ENCODE data around the gene EPB41L4A.

Gene EPB41L4A

GRCh38 chr5:112154940-112155686, 264.0 kb downstream of the EPB41L4A start:
- Histone ChIP-seq H3K27me3 (ENCODE audit: control insufficient read depth, insufficient read depth, low read length, poor library complexity, severe bottlenecking) (no peaks in the 10 kb centered on the region), H3K4me1 (ENCODE audit: control insufficient read depth, insufficient read depth, low read length) (no peaks in the 10 kb centered on the region), H3K9me3 (ENCODE audit: control insufficient read depth, low read length) (no peaks in the 10 kb centered on the region), H3K4me3 (ENCODE audit: insufficient read depth, low read depth, low read length) (no peak overlapping the region), H3K27ac (ENCODE audit: insufficient read depth, low read depth, low read length, poor library complexity, severe bottlenecking) (no peak overlapping the region), H3K36me3 (ENCODE audit: control insufficient read depth, insufficient read depth, low read length) (no peaks in the 10 kb centered on the region)

DNA sequence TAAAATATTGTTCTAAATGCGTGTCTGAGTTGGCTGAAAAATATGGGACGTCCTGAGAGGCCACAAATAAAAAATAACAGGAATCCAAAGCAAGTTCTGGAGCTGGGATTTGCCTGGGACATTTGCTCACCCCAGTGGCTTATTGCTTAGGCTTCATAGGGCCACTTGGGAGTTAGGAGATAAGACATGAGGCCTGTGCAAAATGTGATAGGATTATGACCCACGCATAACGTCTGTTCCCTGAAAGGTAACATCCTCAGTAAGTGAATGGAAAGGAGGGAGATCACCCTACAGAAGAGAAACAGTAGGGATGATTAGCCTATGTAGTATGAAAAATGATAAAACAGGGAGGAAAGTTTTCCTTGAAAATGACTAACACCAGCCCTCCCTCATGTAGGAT, 269.4 kb downstream of the EPB41L4A start:
- Histone ChIP-seq H3K4me3 (ENCODE audit: insufficient read depth, low read depth, low read length) (no peak overlapping the region), H3K36me3 (ENCODE audit: control insufficient read depth, insufficient read depth, low read length) (no peaks in the 10 kb centered on the region), H3K9me3 (ENCODE audit: control insufficient read depth, low read length) (no peaks in the 10 kb centered on the region), H3K27me3 (ENCODE audit: control insufficient read depth, insufficient read depth, low read length, poor library complexity, severe bottlenecking) (no peaks in the 10 kb centered on the region), H3K27ac (ENCODE audit: insufficient read depth, low read depth, low read length, poor library complexity, severe bottlenecking) (no peak overlapping the region), H3K4me1 (ENCODE audit: control insufficient read depth, insufficient read depth, low read length) (no peaks in the 10 kb centered on the region)
- WGBS, 2 experiments, result 91 to 97% methylated on average over 4 of the region's 4 CpGs

GRCh38 chr5:112146323-112147226, 272.5 kb downstream of the EPB41L4A start:
- 93 to 94% methylated on average over 5 to 6 of the region's 6 CpGs for WGBS, 2 experiments
- Histone ChIP-seq H3K27ac (ENCODE audit: insufficient read depth, low read depth, low read length, poor library complexity, severe bottlenecking) (no peak overlapping the region), H3K4me1 (ENCODE audit: control insufficient read depth, insufficient read depth, low read length) (no peaks in the 10 kb centered on the region), H3K4me3 (ENCODE audit: insufficient read depth, low read depth, low read length) (no peak overlapping the region), H3K27me3 (ENCODE audit: control insufficient read depth, insufficient read depth, low read length, poor library complexity, severe bottlenecking) (no peaks in the 10 kb centered on the region), H3K36me3 (ENCODE audit: control insufficient read depth, insufficient read depth, low read length) (no peaks in the 10 kb centered on the region), H3K9me3 (ENCODE audit: control insufficient read depth, low read length) (no peaks in the 10 kb centered on the region)

- H3K9me3 ChIP-seq (ENCODE audit: control insufficient read depth, low read length), result no peaks in the 10 kb centered on the region
- H3K27ac ChIP-seq (ENCODE audit: insufficient read depth, low read depth, low read length, poor library complexity, severe bottlenecking), result no peak overlapping the region
- H3K4me1 ChIP-seq (ENCODE audit: control insufficient read depth, insufficient read depth, low read length), result no peaks in the 10 kb centered on the region
- H3K36me3 ChIP-seq (ENCODE audit: control insufficient read depth, insufficient read depth, low read length), result no peaks in the 10 kb centered on the region
- no peaks in the 10 kb centered on the region for H3K27me3 ChIP-seq (ENCODE audit: control insufficient read depth, insufficient read depth, low read length, poor library complexity, severe bottlenecking)
- WGBS, 2 experiments, result 95 to 96% methylated on average over 1 of the region's 1 CpG
- no peak overlapping the region for H3K4me3 ChIP-seq (ENCODE audit: insufficient read depth, low read depth, low read length)
These were observed 275.4 kb downstream of the EPB41L4A start for GRCh38 chr5:112143690-112144089.

DNA sequence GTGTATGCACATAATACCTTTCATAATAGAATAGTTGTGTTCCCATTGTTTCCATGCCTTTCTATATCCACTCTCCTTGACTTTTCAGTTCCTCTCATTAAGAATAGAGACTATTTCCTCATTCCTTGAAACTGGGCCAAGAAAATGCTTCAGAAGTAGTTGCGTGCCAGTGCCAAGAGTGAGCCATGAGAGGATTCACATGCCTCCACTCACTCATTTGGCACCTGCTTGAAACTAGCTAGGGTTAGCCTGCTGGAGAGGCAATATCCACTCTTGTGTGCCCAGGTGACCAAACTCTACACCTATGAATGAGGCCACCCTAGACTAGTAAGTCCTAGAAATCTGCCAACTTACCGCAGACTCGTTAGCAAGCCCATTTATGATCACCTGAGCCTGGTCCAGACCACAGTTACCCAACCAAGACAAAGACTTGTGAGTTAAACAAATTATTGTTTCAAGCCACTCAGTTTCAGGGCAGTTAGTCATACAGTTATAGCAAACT, 276.3 kb downstream of the EPB41L4A start:
- Histone ChIP-seq H3K9me3 (ENCODE audit: control insufficient read depth, low read length) (no peaks in the 10 kb centered on the region), H3K4me3 (ENCODE audit: insufficient read depth, low read depth, low read length) (no peak overlapping the region), H3K4me1 (ENCODE audit: control insufficient read depth, insufficient read depth, low read length) (no peaks in the 10 kb centered on the region), H3K36me3 (ENCODE audit: control insufficient read depth, insufficient read depth, low read length) (no peaks in the 10 kb centered on the region), H3K27ac (ENCODE audit: insufficient read depth, low read depth, low read length, poor library complexity, severe bottlenecking) (no peak overlapping the region), H3K27me3 (ENCODE audit: control insufficient read depth, insufficient read depth, low read length, poor library complexity, severe bottlenecking) (no peaks in the 10 kb centered on the region)
- WGBS, 2 experiments, result 90 to 96% methylated on average over 3 of the region's 3 CpGs

- no peak overlapping the region for H3K4me3 ChIP-seq (ENCODE audit: insufficient read depth, low read depth, low read length)
- no peaks in the 10 kb centered on the region for H3K4me1 ChIP-seq (ENCODE audit: control insufficient read depth, insufficient read depth, low read length)
- no peaks in the 10 kb centered on the region for H3K36me3 ChIP-seq (ENCODE audit: control insufficient read depth, insufficient read depth, low read length)
- no peaks in the 10 kb centered on the region for H3K9me3 ChIP-seq (ENCODE audit: control insufficient read depth, low read length)
- 90 to 91% methylated on average over 2 to 3 of the region's 3 CpGs for WGBS, 2 experiments
- no peaks in the 10 kb centered on the region for H3K27me3 ChIP-seq (ENCODE audit: control insufficient read depth, insufficient read depth, low read length, poor library complexity, severe bottlenecking)
- H3K27ac ChIP-seq (ENCODE audit: insufficient read depth, low read depth, low read length, poor library complexity, severe bottlenecking), result no peak overlapping the region
These were observed 277.5 kb downstream of the EPB41L4A start for GRCh38 chr5:112141582-112141981.

GRCh38 chr5:112138526-112138925, 280.6 kb downstream of the EPB41L4A start:
- 91 to 96% methylated on average over 2 of the region's 2 CpGs for WGBS, 2 experiments
- H3K9me3 ChIP-seq (ENCODE audit: control insufficient read depth, low read length), result no peaks in the 10 kb centered on the region
- H3K27ac ChIP-seq (ENCODE audit: insufficient read depth, low read depth, low read length, poor library complexity, severe bottlenecking), result no peak overlapping the region
- H3K4me3 ChIP-seq (ENCODE audit: insufficient read depth, low read depth, low read length), result no peak overlapping the region
- H3K4me1 ChIP-seq (ENCODE audit: control insufficient read depth, insufficient read depth, low read length), result no peaks in the 10 kb centered on the region
- no peaks in the 10 kb centered on the region for H3K36me3 ChIP-seq (ENCODE audit: control insufficient read depth, insufficient read depth, low read length)
- H3K27me3 ChIP-seq (ENCODE audit: control insufficient read depth, insufficient read depth, low read length, poor library complexity, severe bottlenecking), result no peaks in the 10 kb centered on the region

DNA sequence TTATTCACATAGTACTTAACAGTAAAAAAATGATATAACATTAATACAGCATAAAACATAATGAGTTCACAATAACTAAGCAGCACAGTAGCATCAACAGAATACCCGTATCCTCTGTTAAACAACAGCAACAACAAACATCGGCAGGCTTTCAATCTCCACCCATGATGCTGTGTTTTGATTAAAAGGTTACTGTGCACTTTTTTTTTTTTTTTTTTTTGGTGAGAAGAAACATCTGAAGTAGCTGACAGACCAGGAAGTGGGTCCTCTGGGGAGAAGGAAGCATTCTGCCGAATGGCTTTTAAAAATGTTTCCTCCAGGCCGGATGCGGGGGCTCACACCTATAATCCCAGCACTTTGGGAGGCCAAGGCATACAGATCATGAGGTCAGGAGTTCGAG, 282.3 kb downstream of the EPB41L4A start:
- Histone ChIP-seq H3K4me1 (ENCODE audit: control insufficient read depth, insufficient read depth, low read length) (no peaks in the 10 kb centered on the region), H3K9me3 (ENCODE audit: control insufficient read depth, low read length) (no peaks in the 10 kb centered on the region), H3K36me3 (ENCODE audit: control insufficient read depth, insufficient read depth, low read length) (no peaks in the 10 kb centered on the region), H3K27ac (ENCODE audit: insufficient read depth, low read depth, low read length, poor library complexity, severe bottlenecking) (no peak overlapping the region), H3K4me3 (ENCODE audit: insufficient read depth, low read depth, low read length) (no peak overlapping the region), H3K27me3 (ENCODE audit: control insufficient read depth, insufficient read depth, low read length, poor library complexity, severe bottlenecking) (no peaks in the 10 kb centered on the region)
- 82 to 89% methylated on average over 6 of the region's 6 CpGs for WGBS, 2 experiments

DNA sequence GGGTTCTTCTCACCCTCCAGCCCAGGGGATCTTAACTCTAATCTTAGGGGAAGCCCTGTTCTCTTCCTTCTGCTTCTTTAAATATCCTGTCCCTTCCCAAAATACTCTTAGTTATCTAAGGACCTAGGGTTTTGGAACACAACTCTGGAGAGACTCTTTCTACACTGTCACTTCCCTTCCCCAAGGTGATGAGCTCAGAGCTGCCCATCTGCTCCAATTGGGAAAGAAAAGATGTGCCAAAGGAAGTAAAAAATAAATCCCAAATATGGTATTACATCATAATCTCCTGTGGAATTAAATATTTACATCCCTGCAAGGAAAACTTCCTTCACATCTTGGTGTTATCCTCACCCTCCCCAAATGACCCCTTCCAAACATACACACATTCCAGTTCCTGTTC, 291.2 kb downstream of the EPB41L4A start:
- Histone ChIP-seq H3K4me1 (ENCODE audit: control insufficient read depth, insufficient read depth, low read length) (no peaks in the 10 kb centered on the region), H3K27me3 (ENCODE audit: control insufficient read depth, insufficient read depth, low read length, poor library complexity, severe bottlenecking) (no peaks in the 10 kb centered on the region), H3K4me3 (ENCODE audit: insufficient read depth, low read depth, low read length) (no peak overlapping the region), H3K36me3 (ENCODE audit: control insufficient read depth, insufficient read depth, low read length) (no peaks in the 10 kb centered on the region), H3K27ac (ENCODE audit: insufficient read depth, low read depth, low read length, poor library complexity, severe bottlenecking) (no peak overlapping the region), H3K9me3 (ENCODE audit: control insufficient read depth, low read length) (no peaks in the 10 kb centered on the region)

GRCh38 chr5:112126982-112127381, 292.1 kb downstream of the EPB41L4A start:
- no peaks in the 10 kb centered on the region for H3K27me3 ChIP-seq (ENCODE audit: control insufficient read depth, insufficient read depth, low read length, poor library complexity, severe bottlenecking)
- no peaks in the 10 kb centered on the region for H3K4me1 ChIP-seq (ENCODE audit: control insufficient read depth, insufficient read depth, low read length)
- no peaks in the 10 kb centered on the region for H3K9me3 ChIP-seq (ENCODE audit: control insufficient read depth, low read length)
- no peaks in the 10 kb centered on the region for H3K36me3 ChIP-seq (ENCODE audit: control insufficient read depth, insufficient read depth, low read length)
- 89 to 95% methylated on average over 4 of the region's 4 CpGs for WGBS, 2 experiments
- no peak overlapping the region for H3K27ac ChIP-seq (ENCODE audit: insufficient read depth, low read depth, low read length, poor library complexity, severe bottlenecking)
- no peak overlapping the region for H3K4me3 ChIP-seq (ENCODE audit: insufficient read depth, low read depth, low read length)

All from ectodermal cell (in vitro differentiated cells).